Measurements from ENCODE around the gene PRRC1.
A peak's percentile ranks its signal among the peaks of the same experiment; 100 is the strongest.

DNA sequence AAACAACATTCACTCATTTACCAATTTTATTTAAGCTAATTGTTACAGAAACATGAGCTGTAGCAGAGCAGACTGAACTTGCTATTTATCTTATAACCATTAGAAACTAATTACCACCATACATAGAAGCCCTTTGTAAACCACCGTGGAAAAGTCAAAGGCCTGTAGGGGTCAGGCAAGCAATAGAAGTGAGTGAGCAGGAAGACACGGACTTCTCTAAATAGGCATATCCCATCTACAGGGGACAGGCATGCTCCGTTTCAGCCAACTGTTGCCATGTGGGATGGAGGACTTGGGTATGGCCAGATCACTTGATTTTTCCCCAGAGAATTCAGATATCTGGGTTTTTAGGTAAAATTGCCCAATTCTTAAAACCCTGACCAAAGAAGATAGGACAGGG lies 44.8 kb downstream of the PRRC1 start:
- TF ChIP-seq, protein P1, sequence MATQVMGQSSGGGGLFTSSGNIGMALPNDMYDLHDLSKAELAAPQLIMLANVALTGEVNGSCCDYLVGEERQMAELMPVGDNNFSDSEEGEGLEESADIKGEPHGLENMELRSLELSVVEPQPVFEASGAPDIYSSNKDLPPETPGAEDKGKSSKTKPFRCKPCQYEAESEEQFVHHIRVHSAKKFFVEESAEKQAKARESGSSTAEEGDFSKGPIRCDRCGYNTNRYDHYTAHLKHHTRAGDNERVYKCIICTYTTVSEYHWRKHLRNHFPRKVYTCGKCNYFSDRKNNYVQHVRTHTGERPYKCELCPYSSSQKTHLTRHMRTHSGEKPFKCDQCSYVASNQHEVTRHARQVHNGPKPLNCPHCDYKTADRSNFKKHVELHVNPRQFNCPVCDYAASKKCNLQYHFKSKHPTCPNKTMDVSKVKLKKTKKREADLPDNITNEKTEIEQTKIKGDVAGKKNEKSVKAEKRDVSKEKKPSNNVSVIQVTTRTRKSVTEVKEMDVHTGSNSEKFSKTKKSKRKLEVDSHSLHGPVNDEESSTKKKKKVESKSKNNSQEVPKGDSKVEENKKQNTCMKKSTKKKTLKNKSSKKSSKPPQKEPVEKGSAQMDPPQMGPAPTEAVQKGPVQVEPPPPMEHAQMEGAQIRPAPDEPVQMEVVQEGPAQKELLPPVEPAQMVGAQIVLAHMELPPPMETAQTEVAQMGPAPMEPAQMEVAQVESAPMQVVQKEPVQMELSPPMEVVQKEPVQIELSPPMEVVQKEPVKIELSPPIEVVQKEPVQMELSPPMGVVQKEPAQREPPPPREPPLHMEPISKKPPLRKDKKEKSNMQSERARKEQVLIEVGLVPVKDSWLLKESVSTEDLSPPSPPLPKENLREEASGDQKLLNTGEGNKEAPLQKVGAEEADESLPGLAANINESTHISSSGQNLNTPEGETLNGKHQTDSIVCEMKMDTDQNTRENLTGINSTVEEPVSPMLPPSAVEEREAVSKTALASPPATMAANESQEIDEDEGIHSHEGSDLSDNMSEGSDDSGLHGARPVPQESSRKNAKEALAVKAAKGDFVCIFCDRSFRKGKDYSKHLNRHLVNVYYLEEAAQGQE (IDR thresholded peaks at IDR 0.05; ENCODE audit: unreplicated experiment), result no peak
- TF ChIP-seq, protein P2, sequence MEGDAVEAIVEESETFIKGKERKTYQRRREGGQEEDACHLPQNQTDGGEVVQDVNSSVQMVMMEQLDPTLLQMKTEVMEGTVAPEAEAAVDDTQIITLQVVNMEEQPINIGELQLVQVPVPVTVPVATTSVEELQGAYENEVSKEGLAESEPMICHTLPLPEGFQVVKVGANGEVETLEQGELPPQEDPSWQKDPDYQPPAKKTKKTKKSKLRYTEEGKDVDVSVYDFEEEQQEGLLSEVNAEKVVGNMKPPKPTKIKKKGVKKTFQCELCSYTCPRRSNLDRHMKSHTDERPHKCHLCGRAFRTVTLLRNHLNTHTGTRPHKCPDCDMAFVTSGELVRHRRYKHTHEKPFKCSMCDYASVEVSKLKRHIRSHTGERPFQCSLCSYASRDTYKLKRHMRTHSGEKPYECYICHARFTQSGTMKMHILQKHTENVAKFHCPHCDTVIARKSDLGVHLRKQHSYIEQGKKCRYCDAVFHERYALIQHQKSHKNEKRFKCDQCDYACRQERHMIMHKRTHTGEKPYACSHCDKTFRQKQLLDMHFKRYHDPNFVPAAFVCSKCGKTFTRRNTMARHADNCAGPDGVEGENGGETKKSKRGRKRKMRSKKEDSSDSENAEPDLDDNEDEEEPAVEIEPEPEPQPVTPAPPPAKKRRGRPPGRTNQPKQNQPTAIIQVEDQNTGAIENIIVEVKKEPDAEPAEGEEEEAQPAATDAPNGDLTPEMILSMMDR (conservative IDR thresholded peaks at IDR 0.05; ENCODE audit: low read depth in 2 of 2), result peak; percentile 74 to 87
- TF ChIP-seq CREB1 (CRISPR knock-in tag; IDR thresholded peaks at IDR 0.05; ENCODE audit: low read depth) (no peak), JUNB (IDR thresholded peaks at IDR 0.05; ENCODE audit: unreplicated experiment) (no peak), ZNF331 (CRISPR knock-in tag; IDR thresholded peaks at IDR 0.05; ENCODE audit: low read depth) (no peak)
